ENCODE data around the gene CISD3. TPM values are rescaled to one million over a fixed set of nuclear protein-coding genes. Genes with fewer than 3 reads are reported as not detected.
A peak's percentile ranks its signal among the peaks of the same experiment; 100 is the strongest.

The CISD3 gene
- total and polyA plus RNA-seq, 2 experiments from 2014 or later, result 0.94 to 8.9 TPM

- TF ChIP-seq CTCF (conservative IDR thresholded peaks at IDR 0.05; ENCODE audit: low read depth in 2 of 2) (no peak), EZH2phosphoT487 (IDR thresholded peaks at IDR 0.05; ENCODE audit: unreplicated experiment) (no peak), JUNB (IDR thresholded peaks at IDR 0.05; ENCODE audit: unreplicated experiment) (no peak), CREB1 (CRISPR knock-in tag; IDR thresholded peaks at IDR 0.05; ENCODE audit: low read depth) (no peak), ZNF114 (CRISPR knock-in tag; IDR thresholded peaks at IDR 0.05) (no peak), POLR2AphosphoS5 (IDR thresholded peaks at IDR 0.05; ENCODE audit: low read depth) (no peak), STAT1 (IDR thresholded peaks at IDR 0.05; ENCODE audit: unreplicated experiment) (no peak), EZH2 (IDR thresholded peaks at IDR 0.05; ENCODE audit: low read depth, unreplicated experiment) (no peak)
- TF ChIP-seq, protein P1, sequence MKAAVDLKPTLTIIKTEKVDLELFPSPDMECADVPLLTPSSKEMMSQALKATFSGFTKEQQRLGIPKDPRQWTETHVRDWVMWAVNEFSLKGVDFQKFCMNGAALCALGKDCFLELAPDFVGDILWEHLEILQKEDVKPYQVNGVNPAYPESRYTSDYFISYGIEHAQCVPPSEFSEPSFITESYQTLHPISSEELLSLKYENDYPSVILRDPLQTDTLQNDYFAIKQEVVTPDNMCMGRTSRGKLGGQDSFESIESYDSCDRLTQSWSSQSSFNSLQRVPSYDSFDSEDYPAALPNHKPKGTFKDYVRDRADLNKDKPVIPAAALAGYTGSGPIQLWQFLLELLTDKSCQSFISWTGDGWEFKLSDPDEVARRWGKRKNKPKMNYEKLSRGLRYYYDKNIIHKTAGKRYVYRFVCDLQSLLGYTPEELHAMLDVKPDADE (IDR thresholded peaks at IDR 0.05), result no peak
Measured at GRCh38 chr17:38746849-38747462, 16.8 kb downstream of the CISD3 start (continued).

GRCh38 chr17:38747463-38748148 lies 17.5 kb downstream of the CISD3 start:
- Mint-ChIP-seq H3K4me1 (peaks cover 44% of the 10 kb centered on the region), H3K27ac (peak overlapping the region; percentile 92), H3K36me3 (ENCODE audit: low read depth) (peaks cover 13% of the 10 kb centered on the region), H3K9me3 (peaks cover 5% of the 10 kb centered on the region), H3K27me3 (ENCODE audit: insufficient read depth, low read depth, poor library complexity) (peaks cover 52% of the 10 kb centered on the region), H3K4me3 (peak overlapping the region; percentile 97)
- Histone ChIP-seq H3K4me2 (peak overlapping the region; percentile 84), H4K20me1 (replicated peaks; ENCODE audit: insufficient read depth) (peaks cover 38% of the 10 kb centered on the region), H3K36me3 (ENCODE audit: insufficient read depth) (no peaks in the 10 kb centered on the region), H2AFZ (no peak overlapping the region), H3K79me2 (replicated peaks; ENCODE audit: insufficient read depth) (peaks cover 53% of the 10 kb centered on the region), H3K27ac (ENCODE audit: low read depth) (peak overlapping the region; percentile 97), H3K9me2 (ENCODE audit: insufficient read depth) (no peaks in the 10 kb centered on the region), H3K4me1 (ENCODE audit: insufficient read depth) (peaks cover 50% of the 10 kb centered on the region), H3K4me3 (peak overlapping the region; percentile 99), H3F3A (replicated peaks; ENCODE audit: low read depth) (peaks cover 3% of the 10 kb centered on the region; the same call in 1 of the 2 replicates), H3K27me3 (ENCODE audit: insufficient read depth) (peaks cover 16% of the 10 kb centered on the region)
- DNase-seq (ENCODE audit: low spot score), result peak; percentile 55
- TF ChIP-seq EZH2 (IDR thresholded peaks at IDR 0.05; ENCODE audit: low read depth, unreplicated experiment) (no peak), CTCF (conservative IDR thresholded peaks at IDR 0.05; ENCODE audit: low read depth in 2 of 2) (peak in 1 of 2 experiments; percentile 40; a peak in 2 of 4 replicates)
- ATAC-seq, result peak; percentile 2
